GM12801 (cell line): Measurements from ENCODE around the gene NFIA.

Experiments
- TF ChIP-seq, protein P1 (sequence below): IDR thresholded peaks from one replicate; pipeline ENCODE4 v1.5.1; 2011; ENCODE audit warnings: control low read depth; ENCODE audit not compliant: insufficient read length; ENCODE audit errors: extremely low read depth

The NFIA gene

GRCh38 chr1:61198554-61198953 is 116.2 kb downstream of the NFIA start:
- TF ChIP-seq, protein P1, sequence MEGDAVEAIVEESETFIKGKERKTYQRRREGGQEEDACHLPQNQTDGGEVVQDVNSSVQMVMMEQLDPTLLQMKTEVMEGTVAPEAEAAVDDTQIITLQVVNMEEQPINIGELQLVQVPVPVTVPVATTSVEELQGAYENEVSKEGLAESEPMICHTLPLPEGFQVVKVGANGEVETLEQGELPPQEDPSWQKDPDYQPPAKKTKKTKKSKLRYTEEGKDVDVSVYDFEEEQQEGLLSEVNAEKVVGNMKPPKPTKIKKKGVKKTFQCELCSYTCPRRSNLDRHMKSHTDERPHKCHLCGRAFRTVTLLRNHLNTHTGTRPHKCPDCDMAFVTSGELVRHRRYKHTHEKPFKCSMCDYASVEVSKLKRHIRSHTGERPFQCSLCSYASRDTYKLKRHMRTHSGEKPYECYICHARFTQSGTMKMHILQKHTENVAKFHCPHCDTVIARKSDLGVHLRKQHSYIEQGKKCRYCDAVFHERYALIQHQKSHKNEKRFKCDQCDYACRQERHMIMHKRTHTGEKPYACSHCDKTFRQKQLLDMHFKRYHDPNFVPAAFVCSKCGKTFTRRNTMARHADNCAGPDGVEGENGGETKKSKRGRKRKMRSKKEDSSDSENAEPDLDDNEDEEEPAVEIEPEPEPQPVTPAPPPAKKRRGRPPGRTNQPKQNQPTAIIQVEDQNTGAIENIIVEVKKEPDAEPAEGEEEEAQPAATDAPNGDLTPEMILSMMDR = no peak

DNA sequence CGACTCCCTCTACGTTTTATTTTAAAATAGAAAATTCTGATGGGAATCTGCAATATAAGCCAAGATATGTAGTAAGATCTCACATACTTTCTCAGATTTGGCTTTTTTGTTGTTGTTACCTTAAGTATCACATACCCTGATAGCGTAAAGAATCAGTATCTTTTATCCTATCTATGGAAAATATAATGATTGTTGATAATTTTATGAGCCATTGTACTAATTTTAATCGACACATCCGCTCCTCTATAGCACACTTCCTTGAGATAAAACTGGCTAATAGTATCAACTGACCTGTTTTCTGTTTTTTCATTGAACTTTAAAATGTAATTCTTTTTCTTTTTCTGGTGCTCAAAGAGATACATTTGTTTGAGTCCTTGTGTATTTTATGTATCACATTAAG is 118.7 kb downstream of the NFIA start:
- TF ChIP-seq, protein P1 = no peak

DNA sequence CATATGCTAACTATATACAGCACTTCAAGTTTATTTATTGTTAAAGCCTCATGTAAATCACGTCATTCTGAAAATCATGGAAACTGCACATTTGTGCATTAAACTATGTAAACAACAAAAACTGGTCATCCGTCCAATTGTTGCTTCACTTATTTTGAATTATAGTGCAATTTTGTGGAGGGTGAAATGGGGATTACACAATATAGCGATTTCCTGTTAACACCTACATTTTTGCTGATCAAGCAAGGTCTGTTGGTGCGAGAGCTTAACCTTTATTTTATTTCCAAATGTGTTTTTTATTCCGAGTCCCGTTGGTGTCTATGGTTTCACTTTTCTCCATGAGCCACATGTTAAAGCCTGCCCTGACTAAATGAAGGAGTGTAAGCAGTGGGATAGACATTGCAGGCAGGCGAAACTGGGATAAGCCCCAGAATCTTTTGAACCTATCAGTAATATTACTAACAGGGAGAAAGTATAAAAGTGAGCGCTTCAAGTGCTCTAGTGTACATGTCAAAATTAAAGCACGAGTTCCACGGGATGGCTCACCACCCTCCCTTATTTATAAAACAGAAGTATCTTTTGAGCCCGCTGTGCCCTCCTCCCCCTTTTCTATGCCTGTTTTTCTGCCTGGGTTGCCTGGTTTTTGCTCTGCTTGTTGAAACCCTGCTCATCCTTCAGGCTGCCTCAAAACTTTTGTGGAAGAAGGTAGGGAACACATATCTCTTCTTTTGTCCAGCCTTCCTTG is 120.7 kb downstream of the NFIA start:
- TF ChIP-seq, protein P1 = no peak

DNA sequence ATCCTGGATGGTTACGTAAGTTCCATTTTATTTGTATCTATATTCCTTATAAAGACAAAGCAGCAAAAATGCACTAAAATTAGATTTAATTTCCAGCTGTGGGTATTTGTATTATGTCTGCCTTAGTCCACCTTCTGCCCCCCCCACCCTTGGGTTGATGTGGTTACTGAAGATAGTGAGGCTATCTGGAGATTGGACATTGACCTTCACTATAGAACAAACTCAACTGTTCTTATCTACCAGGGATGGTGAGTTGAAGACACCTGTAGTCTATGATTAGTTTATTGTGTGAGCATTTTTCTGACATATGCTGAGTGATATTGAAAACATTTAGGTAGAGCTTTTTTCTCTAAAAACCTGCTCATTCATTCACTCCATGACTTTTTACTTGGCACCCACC is 122.2 kb downstream of the NFIA start:
- TF ChIP-seq, protein P1 = no peak

DNA sequence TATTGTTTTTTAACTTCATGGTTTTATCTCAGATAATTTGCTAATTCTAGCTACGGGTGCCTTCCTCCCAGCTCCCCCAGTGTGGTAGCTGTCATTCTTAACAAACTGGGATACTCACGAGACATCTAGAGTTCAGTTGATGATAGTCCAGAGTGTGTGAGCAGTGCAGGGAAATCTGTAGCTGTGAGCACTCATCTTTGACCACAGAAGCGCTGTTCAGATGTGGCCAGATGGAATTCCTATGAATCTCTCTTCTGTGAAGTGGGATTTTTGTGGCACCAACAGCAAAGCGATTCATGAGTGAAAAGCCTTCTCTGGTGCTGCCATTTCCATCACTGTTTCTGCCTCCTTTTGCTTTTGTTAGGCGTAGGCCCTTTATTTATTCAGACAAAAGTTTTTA is 125.1 kb downstream of the NFIA start:
- TF ChIP-seq, protein P1 = no peak

DNA sequence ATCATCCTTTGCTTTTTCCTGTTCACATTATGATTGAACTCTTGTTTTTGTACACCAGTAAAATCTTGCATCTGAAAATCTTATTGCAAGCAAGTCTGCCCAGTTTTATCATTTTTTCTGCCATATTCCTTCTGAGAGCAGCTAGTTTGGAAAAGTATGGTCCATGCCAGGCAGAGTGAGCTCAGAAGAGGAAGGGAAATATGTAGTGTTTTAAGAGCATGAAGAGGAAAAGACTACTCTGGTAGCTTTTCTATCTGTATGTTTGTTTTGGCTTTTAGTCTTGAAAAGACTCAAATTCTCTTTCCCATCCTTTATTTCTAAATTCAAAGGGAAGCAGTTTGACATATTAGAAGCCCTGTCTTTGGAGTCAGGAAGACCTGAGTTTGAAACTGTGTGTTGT is 125.8 kb downstream of the NFIA start:
- TF ChIP-seq, protein P1 = no peak

- TF ChIP-seq, protein P1 = no peak
Observed at GRCh38 chr1:61208831-61209230, 126.5 kb downstream of the NFIA start.
